Omental fat pad (tissue), 4 donors: ENCODE data around the gene GTF2H4. TPM values are rescaled to one million over a fixed set of nuclear protein-coding genes. Genes with fewer than 3 reads are reported as not detected.
"Not testable (repeated sequence)": the region's sequence is repeated elsewhere in the genome, so short reads cannot be mapped to it uniquely, and the experiment has no call there.

ENCODE experiments used
- ATAC-seq: fragments of 150-250 bp; one replicate; pipeline ENCODE4 v1.9.1; 2016; ENCODE audit warnings: mild to moderate bottlenecking, moderate library complexity; ENCODE audit not compliant: low FRiP score
- DNase-seq: peaks from one replicate; pipeline ENCODE4 v3.0.0-alpha.2; 2019; ENCODE audit warnings: low spot score
- total RNA-seq, 4 donors: library from RNA; depleted of rRNA; stranded (reverse); fragments of >200 nt; gene quantifications; one replicate each; pipeline ENCODE4 v1.1.0, GENCODE V29; 2016
- TF ChIP-seq, protein P1 (sequence below), 3 donors: fragments of 450-650 bp; IDR thresholded peaks; one replicate each; pipeline ENCODE4 v1.5.1; 2016 to 2017; ENCODE audit warnings: antibody characterized with exemption in 3 of 3, mild to moderate bottlenecking in 3 of 3, moderate library complexity in 2 of 3

GTF2H4 gene
- total RNA-seq, 4 donors from 2014 or later, result 10.3 to 22.2 (median 14.7) TPM

DNA sequence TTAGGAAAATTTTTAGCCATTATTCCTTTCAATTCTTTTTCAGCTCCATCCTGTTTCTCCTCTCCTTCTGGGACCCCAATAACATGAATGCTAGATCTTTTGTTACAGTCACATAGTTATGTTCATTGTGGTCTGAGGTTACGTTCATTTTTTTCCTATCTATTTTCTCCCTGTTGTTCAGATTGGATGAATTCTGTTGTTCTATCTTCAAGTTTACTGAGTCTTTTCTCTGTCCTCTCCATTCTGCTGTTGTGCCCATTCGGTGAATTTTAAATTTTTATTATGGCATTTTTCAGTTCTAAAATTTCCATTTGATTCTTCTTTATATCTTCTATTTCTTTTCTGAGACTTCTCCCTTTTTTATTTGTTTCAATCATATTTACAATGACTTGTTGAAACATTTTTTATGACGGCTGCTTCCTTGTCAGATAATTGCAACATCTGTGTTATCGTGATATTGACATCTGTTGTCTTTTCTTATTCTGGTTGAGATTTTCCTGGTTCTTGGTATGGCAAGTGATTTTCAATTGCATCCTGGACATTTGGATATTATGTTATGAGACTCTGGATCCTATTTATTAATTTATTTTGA is 36.3 kb upstream of the GTF2H4 start:
- TF ChIP-seq, protein P1, sequence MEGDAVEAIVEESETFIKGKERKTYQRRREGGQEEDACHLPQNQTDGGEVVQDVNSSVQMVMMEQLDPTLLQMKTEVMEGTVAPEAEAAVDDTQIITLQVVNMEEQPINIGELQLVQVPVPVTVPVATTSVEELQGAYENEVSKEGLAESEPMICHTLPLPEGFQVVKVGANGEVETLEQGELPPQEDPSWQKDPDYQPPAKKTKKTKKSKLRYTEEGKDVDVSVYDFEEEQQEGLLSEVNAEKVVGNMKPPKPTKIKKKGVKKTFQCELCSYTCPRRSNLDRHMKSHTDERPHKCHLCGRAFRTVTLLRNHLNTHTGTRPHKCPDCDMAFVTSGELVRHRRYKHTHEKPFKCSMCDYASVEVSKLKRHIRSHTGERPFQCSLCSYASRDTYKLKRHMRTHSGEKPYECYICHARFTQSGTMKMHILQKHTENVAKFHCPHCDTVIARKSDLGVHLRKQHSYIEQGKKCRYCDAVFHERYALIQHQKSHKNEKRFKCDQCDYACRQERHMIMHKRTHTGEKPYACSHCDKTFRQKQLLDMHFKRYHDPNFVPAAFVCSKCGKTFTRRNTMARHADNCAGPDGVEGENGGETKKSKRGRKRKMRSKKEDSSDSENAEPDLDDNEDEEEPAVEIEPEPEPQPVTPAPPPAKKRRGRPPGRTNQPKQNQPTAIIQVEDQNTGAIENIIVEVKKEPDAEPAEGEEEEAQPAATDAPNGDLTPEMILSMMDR (IDR thresholded peaks at IDR 0.05), result no peak
- ATAC-seq, result no peak
- no peak for DNase-seq

DNA sequence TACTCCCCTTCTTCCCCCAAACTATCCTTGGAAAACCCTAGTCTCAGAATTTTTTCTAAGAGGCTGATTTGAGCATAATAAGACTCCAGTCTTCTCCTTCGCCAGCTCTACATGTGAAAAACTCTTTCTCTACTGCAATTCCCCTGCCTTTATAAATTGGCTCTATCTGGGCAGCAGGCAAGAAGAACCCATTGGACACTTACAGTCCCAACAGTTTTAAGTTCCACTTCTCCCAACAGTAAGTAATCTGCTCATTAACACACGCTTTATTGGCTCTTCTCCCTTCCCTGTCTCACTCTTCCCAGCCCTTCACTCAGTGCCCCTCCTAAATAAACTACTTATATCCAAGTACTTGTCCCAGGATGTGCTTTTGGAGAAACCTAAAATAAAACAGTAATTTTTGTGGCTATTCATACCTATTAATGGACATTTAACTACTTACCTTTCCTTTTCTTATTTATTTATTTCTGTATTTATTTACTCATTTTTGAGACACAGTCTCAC is 34.8 kb upstream of the GTF2H4 start:
- no peak for ATAC-seq
- no peak for DNase-seq
- TF ChIP-seq, protein P1 (IDR thresholded peaks at IDR 0.05), result no peak

DNA sequence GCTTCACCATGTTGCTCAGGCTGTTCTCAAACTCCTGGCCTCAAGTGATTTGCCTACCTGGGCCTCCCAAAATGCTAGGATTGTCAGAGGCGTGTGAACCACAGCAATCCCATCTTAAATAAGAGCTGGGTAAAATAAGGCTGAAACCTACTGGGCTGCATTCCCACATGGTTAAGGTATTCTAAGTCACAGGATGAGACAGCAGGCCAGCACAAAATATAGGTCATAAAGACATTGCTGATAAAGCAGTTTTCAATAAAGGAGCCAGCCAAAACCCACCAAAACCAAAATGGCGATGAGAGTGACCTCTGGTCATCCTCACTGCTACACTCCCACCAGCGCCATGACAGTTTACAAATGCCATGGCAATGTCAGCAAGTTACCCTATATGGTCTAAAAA is 34.2 kb upstream of the GTF2H4 start:
- not testable (repeated sequence) for DNase-seq

DNA sequence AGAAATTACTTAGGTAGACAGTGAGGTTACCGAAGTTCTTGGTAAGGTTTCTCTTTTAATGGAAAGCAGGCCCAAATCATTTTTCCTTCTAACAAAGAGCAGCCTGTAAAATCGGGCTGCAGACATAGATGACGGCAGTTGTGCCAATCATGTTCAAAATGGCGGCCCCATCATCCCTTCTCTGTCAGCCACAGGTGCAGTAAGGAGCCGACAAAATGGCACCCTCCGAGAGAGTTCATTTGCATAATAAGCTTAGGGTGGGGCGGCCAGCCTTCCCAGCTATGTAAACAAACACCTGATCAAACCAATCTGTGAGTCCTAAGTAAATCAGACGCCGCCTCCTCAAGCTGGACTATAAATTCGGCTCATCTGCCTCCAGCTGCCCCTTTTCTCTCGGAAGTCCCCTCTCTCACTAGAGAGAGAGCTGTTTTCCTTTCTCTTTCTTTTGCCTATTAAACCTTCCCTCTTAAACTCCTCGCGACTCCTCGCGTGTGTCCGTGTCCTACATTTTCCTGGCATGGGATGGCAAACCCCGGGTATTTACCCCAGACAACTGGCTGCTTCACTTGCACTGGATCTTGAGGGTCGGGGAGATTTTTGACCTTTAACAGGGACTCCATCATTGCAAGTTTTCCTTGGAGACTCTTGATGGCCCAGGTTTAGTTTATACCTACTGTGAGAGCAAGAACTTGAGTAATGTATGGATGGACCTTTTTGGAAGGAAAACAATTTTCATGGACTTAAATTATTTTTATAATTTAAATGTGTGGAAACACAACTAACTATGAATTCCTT is 32.6 kb upstream of the GTF2H4 start:
- ATAC-seq (no peak), DNase-seq (no peak)
- TF ChIP-seq, protein P1 (IDR thresholded peaks at IDR 0.05), result no peak

More for the DNA sequence above, 34.2 kb upstream of the GTF2H4 start:
- ATAC-seq, result not testable (repeated sequence)

DNA sequence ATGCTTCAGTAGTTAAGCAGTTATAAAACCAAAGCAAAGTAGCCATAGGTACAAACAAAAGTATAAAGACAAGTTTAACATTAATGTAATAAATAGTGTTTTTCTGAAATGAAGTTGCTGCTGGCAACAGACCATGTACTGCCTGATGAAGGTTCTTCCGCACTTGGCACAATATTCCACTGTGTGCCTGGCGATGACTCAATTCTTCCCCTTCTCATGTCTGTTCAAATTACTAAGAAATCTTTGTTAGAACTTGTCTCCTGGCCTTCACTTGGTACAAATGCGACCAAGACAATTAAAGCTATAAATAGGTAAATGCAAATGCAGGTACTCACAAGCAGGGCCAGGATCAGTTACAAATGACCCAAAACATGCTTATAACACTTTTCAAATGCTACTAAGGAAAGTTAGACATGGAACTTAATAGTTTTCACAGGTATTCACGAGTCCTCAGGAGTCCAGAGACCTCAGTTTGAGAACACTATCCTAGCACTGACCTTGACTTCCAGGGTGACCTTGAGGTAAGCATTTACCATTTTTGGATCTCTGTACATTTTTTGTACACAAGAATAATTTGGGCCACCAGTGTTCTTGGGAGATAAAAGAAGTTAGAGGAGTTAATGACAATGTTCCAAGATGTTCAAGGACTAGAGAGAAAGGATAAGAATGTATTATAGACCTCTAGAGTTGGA is 31.8 kb upstream of the GTF2H4 start:
- TF ChIP-seq, protein P1 (IDR thresholded peaks at IDR 0.05), result no peak
- ATAC-seq, result peak; percentile 62
- DNase-seq, result no peak

DNA sequence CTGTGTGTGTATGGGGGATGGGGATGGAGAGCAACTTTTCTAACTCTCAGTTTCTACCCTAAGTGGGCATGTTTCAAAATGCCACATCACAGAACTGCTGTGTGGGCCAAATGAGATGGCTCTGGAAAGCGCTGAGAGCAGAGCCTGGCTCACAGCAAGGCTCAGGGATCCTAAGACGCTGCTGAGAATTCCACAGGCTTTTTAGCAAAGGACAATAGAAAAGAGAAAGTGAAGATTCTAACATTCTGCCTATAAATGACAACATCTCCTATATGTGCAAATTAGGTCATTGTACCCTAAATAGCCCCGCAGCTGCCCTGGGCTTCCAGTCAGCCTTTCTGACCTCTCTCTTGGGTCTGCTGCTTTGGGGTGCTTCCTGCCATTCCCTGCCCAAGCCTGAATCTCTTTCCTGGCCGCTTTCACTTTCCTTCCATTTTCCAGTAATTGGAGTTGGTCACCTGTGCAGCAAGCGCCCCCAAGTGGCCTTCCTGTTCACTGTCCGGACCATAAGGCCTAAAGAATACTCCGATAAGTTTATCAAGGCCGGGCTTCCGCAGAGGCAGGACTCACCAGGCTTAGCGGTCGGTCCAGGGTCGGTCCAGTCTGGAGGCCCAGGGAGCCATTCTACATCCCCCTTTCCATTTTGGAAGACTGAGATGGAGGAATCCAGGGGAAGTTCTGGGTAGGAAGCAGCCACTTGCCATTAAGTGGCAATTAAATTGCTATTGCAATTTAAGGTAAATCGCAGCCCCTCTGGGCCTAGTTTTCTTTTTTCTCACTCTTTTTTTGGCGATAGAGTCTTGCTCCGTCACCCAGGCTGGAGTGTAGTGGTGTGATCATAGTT is 30.4 kb upstream of the GTF2H4 start:
- TF ChIP-seq, protein P1 (IDR thresholded peaks at IDR 0.05), result peak in 2 of 3 donors; percentile 27 to 46
- ATAC-seq, result peak; percentile 80
- DNase-seq, result peak; percentile 87
